ENCODE results near the gene BEST1. TPM values are rescaled to one million over a fixed set of nuclear protein-coding genes. Genes with fewer than 3 reads are reported as not detected.

The BEST1 gene
- total and polyA plus RNA-seq, 7 donors = 0.81 to 9.8 (median 1.4) TPM

DNA sequence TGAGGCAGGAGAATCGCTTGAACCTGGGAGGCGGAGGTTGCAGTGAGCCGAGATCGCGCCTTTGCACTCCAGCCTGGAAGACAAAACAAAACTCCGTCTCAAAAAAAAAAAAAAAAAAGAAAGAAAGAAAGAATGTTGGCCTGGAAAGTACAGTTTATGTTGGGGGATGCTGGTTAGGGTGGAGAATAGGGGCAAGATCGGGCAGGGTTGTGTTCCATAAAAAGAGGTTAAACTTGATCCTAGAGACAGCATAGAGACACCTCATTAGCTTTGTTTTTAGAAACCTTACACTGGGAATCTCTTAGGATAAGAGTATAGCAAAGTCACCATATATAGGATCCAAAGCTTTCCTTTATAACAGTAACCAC lies 19.2 kb downstream of the BEST1 start:
- no peak for ATAC-seq
- 91 to 92% (median 92%) methylated on average over 7 of the region's 7 CpGs for WGBS, 3 donors
- peak overlapping the region; percentile 97 for H3K27ac ChIP-seq

DNA sequence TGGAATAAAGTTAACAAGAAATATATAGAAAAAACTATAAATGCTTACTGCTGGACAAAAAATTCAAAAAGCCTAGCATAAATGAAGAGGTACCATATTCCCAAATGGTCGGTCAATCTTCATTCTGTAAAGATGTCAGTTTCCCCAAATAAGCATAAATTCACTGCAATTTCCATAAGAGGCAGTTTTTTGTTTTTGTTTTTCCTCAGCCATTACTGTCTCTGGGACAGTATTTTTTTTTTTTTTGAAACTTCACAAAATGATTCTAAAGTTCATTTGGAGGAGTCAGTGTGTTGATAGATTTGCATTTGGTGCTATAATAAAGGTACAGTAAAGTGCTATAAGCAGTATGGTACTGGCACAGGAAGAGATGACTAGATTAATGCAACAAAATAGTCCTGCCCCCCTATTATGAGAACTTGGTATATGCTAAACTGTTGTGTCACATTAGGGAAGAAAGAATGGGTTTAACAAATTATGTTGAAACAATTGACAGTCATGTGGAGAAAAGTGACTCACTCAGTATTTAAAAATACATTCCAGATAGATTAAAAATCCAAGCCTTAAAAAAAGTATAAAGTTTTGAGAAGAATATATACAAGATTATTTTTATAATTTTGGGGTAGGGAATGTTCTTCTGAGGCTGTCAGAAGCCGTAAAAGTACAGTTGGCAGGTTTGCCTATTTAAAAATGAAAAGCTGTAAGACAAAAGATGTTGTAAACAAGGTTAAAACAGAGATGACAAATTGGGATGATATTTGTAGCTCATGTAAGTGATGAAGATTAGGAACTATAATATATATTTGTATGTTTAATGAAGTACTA lies 19.9 kb downstream of the BEST1 start:
- TF ChIP-seq, protein P1, sequence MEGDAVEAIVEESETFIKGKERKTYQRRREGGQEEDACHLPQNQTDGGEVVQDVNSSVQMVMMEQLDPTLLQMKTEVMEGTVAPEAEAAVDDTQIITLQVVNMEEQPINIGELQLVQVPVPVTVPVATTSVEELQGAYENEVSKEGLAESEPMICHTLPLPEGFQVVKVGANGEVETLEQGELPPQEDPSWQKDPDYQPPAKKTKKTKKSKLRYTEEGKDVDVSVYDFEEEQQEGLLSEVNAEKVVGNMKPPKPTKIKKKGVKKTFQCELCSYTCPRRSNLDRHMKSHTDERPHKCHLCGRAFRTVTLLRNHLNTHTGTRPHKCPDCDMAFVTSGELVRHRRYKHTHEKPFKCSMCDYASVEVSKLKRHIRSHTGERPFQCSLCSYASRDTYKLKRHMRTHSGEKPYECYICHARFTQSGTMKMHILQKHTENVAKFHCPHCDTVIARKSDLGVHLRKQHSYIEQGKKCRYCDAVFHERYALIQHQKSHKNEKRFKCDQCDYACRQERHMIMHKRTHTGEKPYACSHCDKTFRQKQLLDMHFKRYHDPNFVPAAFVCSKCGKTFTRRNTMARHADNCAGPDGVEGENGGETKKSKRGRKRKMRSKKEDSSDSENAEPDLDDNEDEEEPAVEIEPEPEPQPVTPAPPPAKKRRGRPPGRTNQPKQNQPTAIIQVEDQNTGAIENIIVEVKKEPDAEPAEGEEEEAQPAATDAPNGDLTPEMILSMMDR (IDR thresholded peaks at IDR 0.05) = no peak
- Histone ChIP-seq H3K4me1 (peaks cover 61% of the 10 kb centered on the region), H3K27ac (peak overlapping the region; percentile 97), H3K36me3 (ENCODE audit: insufficient read depth in 1 of 2, low read depth in 1 of 2) (peaks cover 3 to 11% of the 10 kb centered on the region in 2 donors), H3K27me3 (ENCODE audit: insufficient read depth in 3 of 3, low read length in 2 of 3) (no peaks in the 10 kb centered on the region), H3K9me3 (no peaks in the 10 kb centered on the region), H3K4me3 (peak overlapping the region; percentile 11)
- no peak for ATAC-seq
- no peak for DNase-seq
- intact Hi-C loops (cut with DNase I) = loop anchor here in 1 of 2 donors (5.0 to 10.0 kb wide), 2 partner anchors 112 to 625 kb away; partner anchors contain the start of gene TUT1
- 92 to 97% (median 94%) methylated on average over 2 of the region's 2 CpGs for WGBS, 3 donors

More for the DNA sequence above, 19.2 kb downstream of the BEST1 start:
- no peak for DNase-seq
- no peaks in the 10 kb centered on the region for H3K9me3 ChIP-seq
- no peaks in the 10 kb centered on the region for H3K27me3 ChIP-seq (ENCODE audit: insufficient read depth in 3 of 3, low read length in 2 of 3)
- peak overlapping the region; percentile 86 for H3K4me3 ChIP-seq
- H3K4me1 ChIP-seq = peaks cover 68% of the 10 kb centered on the region
- TF ChIP-seq, protein P1 (IDR thresholded peaks at IDR 0.05) = no peak
- intact Hi-C loops (cut with DNase I) = loop anchor here in 1 of 2 donors (10.0 kb wide), 1 partner anchor 625 kb away; the partner anchor contains the start of gene TUT1
- H3K36me3 ChIP-seq (ENCODE audit: insufficient read depth in 1 of 2, low read depth in 1 of 2) = peaks cover 3 to 18% of the 10 kb centered on the region in 2 donors

- peak; percentile 98 for DNase-seq
- TF ChIP-seq, protein P1 (IDR thresholded peaks at IDR 0.05) = no peak
- H3K27ac ChIP-seq = peak overlapping the region; percentile 97
- H3K36me3 ChIP-seq (ENCODE audit: insufficient read depth in 1 of 2, low read depth in 1 of 2) = no peaks in the 10 kb centered on the region
- 10 to 12% (median 12%) methylated on average over 15 to 16 of the region's 16 CpGs for WGBS, 3 donors
- peak overlapping the region; percentile 36 for H3K4me3 ChIP-seq
- peak; percentile 70 to 80 (median 78) for ATAC-seq
- H3K9me3 ChIP-seq = no peaks in the 10 kb centered on the region
- no peaks in the 10 kb centered on the region for H3K27me3 ChIP-seq (ENCODE audit: insufficient read depth in 3 of 3, low read length in 2 of 3)
- intact Hi-C loops (cut with DNase I) = loop anchor here in 1 of 2 donors (5.0 kb wide), 1 partner anchor 111 kb away; no protein-coding TSS in a partner anchor
- peaks cover 65% of the 10 kb centered on the region for H3K4me1 ChIP-seq
Observed at GRCh38 chr11:61971248-61972111, 21.3 kb downstream of the BEST1 start.

DNA sequence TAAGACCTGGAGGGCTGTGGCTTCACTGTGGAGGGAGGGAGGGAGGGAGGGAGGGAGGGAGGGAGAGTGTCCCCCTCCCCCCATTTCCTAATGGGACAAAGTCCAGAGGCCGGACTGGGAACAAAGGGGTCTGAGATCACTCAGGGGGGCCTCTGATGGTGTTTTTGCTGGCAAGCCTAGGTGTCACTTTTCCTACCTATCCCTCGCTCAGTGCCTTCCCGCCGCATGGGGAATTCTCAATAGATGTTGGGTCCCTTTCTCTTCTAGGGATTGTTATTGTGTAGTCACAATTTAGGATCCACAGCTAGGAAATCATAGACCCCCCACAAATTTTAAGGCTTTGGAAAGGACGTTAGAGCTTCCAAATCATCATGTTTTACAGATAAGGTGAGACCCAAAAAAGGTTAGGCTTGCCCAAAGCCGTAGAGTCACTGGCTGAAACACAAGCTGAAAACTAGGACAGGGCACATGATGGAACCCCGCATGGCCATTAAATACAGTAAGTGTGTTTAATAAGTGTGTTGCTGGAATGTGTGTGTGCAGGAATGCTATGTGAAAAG lies 22.0 kb downstream of the BEST1 start:
- TF ChIP-seq, protein P1 (IDR thresholded peaks at IDR 0.05) = no peak
- H3K4me3 ChIP-seq = peak overlapping the region; percentile 36
- H3K27ac ChIP-seq = peak overlapping the region; percentile 97
- H3K36me3 ChIP-seq (ENCODE audit: insufficient read depth in 1 of 2, low read depth in 1 of 2) = no peaks in the 10 kb centered on the region
- H3K9me3 ChIP-seq = no peaks in the 10 kb centered on the region
- no peak for ATAC-seq
- intact Hi-C loops (cut with DNase I) = loop anchor here in 1 of 2 donors (5.0 kb wide), 1 partner anchor 110 kb away; no protein-coding TSS in a partner anchor
- H3K4me1 ChIP-seq = peaks cover 65% of the 10 kb centered on the region
- no peak for DNase-seq
- no peaks in the 10 kb centered on the region for H3K27me3 ChIP-seq (ENCODE audit: insufficient read depth in 3 of 3, low read length in 2 of 3)
- 39 to 50% (median 49%) methylated on average over 7 of the region's 7 CpGs for WGBS, 3 donors
